HT-29 (cell line): ENCODE measurements around the gene LRRC75A. TPM values are rescaled to one million over a fixed set of nuclear protein-coding genes. Genes with fewer than 3 reads are reported as not detected.
"Not testable (repeated sequence)": the region's sequence is repeated elsewhere in the genome, so short reads cannot be mapped to it uniquely, and the experiment has no call there.

Experiments used
- DNase-seq: peaks from one replicate; pipeline ENCODE4 v3.0.0-alpha.2; 2015; ENCODE audit warnings: low spot score
- total RNA-seq: library from RNA; depleted of rRNA; stranded (reverse); fragments of >200 nt; shearing (Covaris generic); gene quantifications from 2 replicates; pipeline ENCODE4 v1.2.3, GENCODE V29; 2014

LRRC75A gene
- total RNA-seq, 1 experiment from 2014 or later: 8.0 TPM

GRCh38 chr17:16455997-16456741 lies 35.8 kb downstream of the LRRC75A start:
- DNase-seq: no peak

- DNase-seq: no peak
Observed at GRCh38 chr17:16453493-16453851, 38.5 kb downstream of the LRRC75A start.

- DNase-seq: not testable (repeated sequence)
Observed at GRCh38 chr17:16452268-16452667, 39.7 kb downstream of the LRRC75A start.

GRCh38 chr17:16450028-16450427 lies 42.0 kb downstream of the LRRC75A start:
- no peak for DNase-seq

GRCh38 chr17:16449121-16449570 lies 42.8 kb downstream of the LRRC75A start:
- no peak for DNase-seq

GRCh38 chr17:16448490-16448889 lies 43.5 kb downstream of the LRRC75A start:
- DNase-seq: no peak

GRCh38 chr17:16447676-16448075 lies 44.3 kb downstream of the LRRC75A start:
- DNase-seq: no peak

GRCh38 chr17:16446338-16446983 lies 45.5 kb downstream of the LRRC75A start:
- peak; percentile 19 for DNase-seq

GRCh38 chr17:16444258-16444886 lies 47.6 kb downstream of the LRRC75A start:
- peak; percentile 29 for DNase-seq

GRCh38 chr17:16443511-16444257 lies 48.3 kb downstream of the LRRC75A start:
- DNase-seq: peak; percentile 6

- peak; percentile 23 for DNase-seq
Observed at GRCh38 chr17:16442594-16443510, 49.1 kb downstream of the LRRC75A start.

GRCh38 chr17:16442141-16442540 lies 49.9 kb downstream of the LRRC75A start:
- no peak for DNase-seq

GRCh38 chr17:16440901-16441629 lies 50.9 kb downstream of the LRRC75A start:
- no peak for DNase-seq

GRCh38 chr17:16440354-16440753 lies 51.6 kb downstream of the LRRC75A start:
- DNase-seq: not testable (repeated sequence)

- DNase-seq: peak; percentile 21
Observed at GRCh38 chr17:16439811-16440351, 52.1 kb downstream of the LRRC75A start.

GRCh38 chr17:16439303-16439791 lies 52.6 kb downstream of the LRRC75A start:
- peak; percentile 13 for DNase-seq

GRCh38 chr17:16438557-16439302 lies 53.3 kb downstream of the LRRC75A start:
- DNase-seq: peak; percentile 97

GRCh38 chr17:16438173-16438556 lies 53.8 kb downstream of the LRRC75A start:
- no peak for DNase-seq

- no peak for DNase-seq
Observed at GRCh38 chr17:16437083-16437482, 54.9 kb downstream of the LRRC75A start.
